C1 segment of cervical spinal cord (tissue), 14 donors: ENCODE data around the gene SRGN.
A peak's percentile ranks its signal among the peaks of the same experiment; 100 is the strongest.
"Not testable (repeated sequence)": the region's sequence is repeated elsewhere in the genome, so short reads cannot be mapped to it uniquely, and the experiment has no call there.

Experiments
- DNase-seq, 14 donors: peaks; one replicate each; lab custom pipeline; 2025; lab: John Stamatoyannopoulos, UW

The SRGN gene

GRCh38 chr10:69087590-69088470, at the start of gene SRGN:
TSS of gene SRGN (plus strand) at chr10:69088103. CDS start at chr10:69088158, 55 bp downstream.
- DNase-seq: peak in 7 of 14 donors; percentile 3 to 49 (median 25)

- DNase-seq: not testable (repeated sequence)
Measured at GRCh38 chr10:69040904-69041303, 47.0 kb upstream of the SRGN start.

- no peak for DNase-seq
Measured at GRCh38 chr10:69042417-69042816, 45.5 kb upstream of the SRGN start.

- DNase-seq: no peak
Measured at GRCh38 chr10:69042838-69043237, 45.1 kb upstream of the SRGN start.

GRCh38 chr10:69043931-69044531, 43.9 kb upstream of the SRGN start:
- DNase-seq: peak in 1 of 14 donors; percentile 5

GRCh38 chr10:69044546-69044945, 43.4 kb upstream of the SRGN start:
- DNase-seq: no peak

GRCh38 chr10:69045441-69046300, 42.2 kb upstream of the SRGN start:
- peak in 1 of 14 donors; percentile 10 for DNase-seq

GRCh38 chr10:69047111-69047832, 40.6 kb upstream of the SRGN start:
- no peak for DNase-seq

- peak in 7 of 14 donors; percentile 6 to 43 (median 16) for DNase-seq
Measured at GRCh38 chr10:69048103-69048502, 39.8 kb upstream of the SRGN start.

- peak in 3 of 14 donors; percentile 13 to 18 (median 17) for DNase-seq
Measured at GRCh38 chr10:69049566-69049961, 38.3 kb upstream of the SRGN start.

- DNase-seq: peak in 7 of 14 donors; percentile 4 to 32 (median 14)
Measured at GRCh38 chr10:69051303-69051702, 36.6 kb upstream of the SRGN start.

- peak in 6 of 14 donors; percentile 3 to 23 (median 8) for DNase-seq
Measured at GRCh38 chr10:69051710-69052487, 36.0 kb upstream of the SRGN start.

GRCh38 chr10:69052736-69053135, 35.2 kb upstream of the SRGN start:
- no peak for DNase-seq

- no peak for DNase-seq
Measured at GRCh38 chr10:69055241-69055640, 32.7 kb upstream of the SRGN start.

GRCh38 chr10:69056129-69056528, 31.8 kb upstream of the SRGN start:
- DNase-seq: peak in 5 of 14 donors; percentile 11 to 37 (median 22)

GRCh38 chr10:69056536-69057260, 31.2 kb upstream of the SRGN start:
- no peak for DNase-seq

- peak in 9 of 14 donors; percentile 9 to 50 (median 39) for DNase-seq
Measured at GRCh38 chr10:69057261-69057950, 30.5 kb upstream of the SRGN start.

- DNase-seq: no peak
Measured at GRCh38 chr10:69057951-69058297, 30.0 kb upstream of the SRGN start.
